Keratinocyte (primary cell): Measurements from ENCODE around the gene SPINT1. TPM values are rescaled to one million over a fixed set of nuclear protein-coding genes. Genes with fewer than 3 reads are reported as not detected.

ENCODE experiments used
- DNase-seq: peaks from one replicate; pipeline ENCODE4 v3.0.0-alpha.2; 2011; ENCODE audit warnings: low read depth, missing footprints, low spot score
- FAIRE-seq: peaks from 2 replicates; lab custom pipeline; 2011; peaks lifted over from hg19 to GRCh38; lab: Jason Lieb, UNC
- H2AFZ ChIP-seq: 2 replicates; pipeline ENCODE4 v1.6.0; 2012; ENCODE audit warnings: low read length, control low read depth, inconsistent platforms; ENCODE audit not compliant: control insufficient read depth
- H3K27ac ChIP-seq: 2 replicates; pipeline ENCODE4 v1.5.1; 2011; ENCODE audit warnings: low read length; ENCODE audit not compliant: control insufficient read depth, insufficient read depth
- H3K27me3 ChIP-seq: 3 replicates; pipeline ENCODE4 v1.6.0; 2011; ENCODE audit warnings: low read length; ENCODE audit not compliant: control insufficient read depth, insufficient read depth; ENCODE audit errors: extremely low read depth
- H3K36me3 ChIP-seq, 2 experiments: 2 replicates in 1 of 2; 3 replicates in 1 of 2; pipeline ENCODE4 v1.5.1; 2011; ENCODE audit warnings: low read length in 2 of 2, mild to moderate bottlenecking in 1 of 2; ENCODE audit not compliant: control insufficient read depth in 2 of 2, insufficient read depth in 2 of 2; ENCODE audit errors: extremely low read depth in 1 of 2
- H3K4me1 ChIP-seq: 3 replicates; pipeline ENCODE4 v1.5.1; 2011; ENCODE audit warnings: low read length; ENCODE audit not compliant: control insufficient read depth, insufficient read depth; ENCODE audit errors: extremely low read depth
- H3K4me2 ChIP-seq: 3 replicates; pipeline ENCODE4 v1.6.0; 2011; ENCODE audit warnings: low read depth, low read length; ENCODE audit not compliant: control insufficient read depth, insufficient read depth; ENCODE audit errors: extremely low read depth
- H3K4me3 ChIP-seq, 3 experiments: fragments of 200-600 bp in 1 of 3; sonication (generic) in 1 of 3; 2 replicates in 2 of 3; 3 replicates in 1 of 3; pipeline ENCODE4 v1.5.1; 2011 to 2016; ENCODE audit warnings: low read length in 3 of 3, mild to moderate bottlenecking in 3 of 3, control low read depth in 2 of 3, inconsistent platforms in 1 of 3, low read depth in 1 of 3, mixed read lengths in 1 of 3, mixed run types in 1 of 3, moderate library complexity in 1 of 3; ENCODE audit not compliant: control insufficient read depth in 2 of 3, insufficient read depth in 2 of 3; ENCODE audit errors: extremely low read depth in 1 of 3
- H3K79me2 ChIP-seq: 2 replicates; pipeline ENCODE4 v1.6.0; 2012; ENCODE audit warnings: low read length; ENCODE audit not compliant: control insufficient read depth, insufficient read depth
- H3K9ac ChIP-seq: 3 replicates; pipeline ENCODE4 v1.6.0; 2011; ENCODE audit warnings: low read length; ENCODE audit not compliant: control insufficient read depth, insufficient read depth; ENCODE audit errors: extremely low read depth
- H3K9me1 ChIP-seq: 3 replicates; pipeline ENCODE4 v1.6.0; 2011; ENCODE audit warnings: low read length; ENCODE audit not compliant: control insufficient read depth, insufficient read depth; ENCODE audit errors: extremely low read depth
- H3K9me3 ChIP-seq: 2 replicates; pipeline ENCODE4 v1.5.1; 2012; ENCODE audit warnings: low read depth, low read length; ENCODE audit not compliant: control insufficient read depth
- H4K20me1 ChIP-seq: 3 replicates; pipeline ENCODE4 v1.6.0; 2011; ENCODE audit warnings: low read length; ENCODE audit not compliant: control insufficient read depth, insufficient read depth; ENCODE audit errors: extremely low read depth
- CTCF ChIP-seq, 3 experiments: IDR thresholded peaks in 1 of 3; conservative IDR thresholded peaks in 1 of 3; optimal IDR thresholded peaks in 1 of 3; 2 replicates in 2 of 3; 3 replicates in 1 of 3; pipeline versions ENCODE3 to v1.5.1; 2011; ENCODE audit warnings: low read length in 3 of 3, mild to moderate bottlenecking in 3 of 3, moderate library complexity in 2 of 3, control low read depth in 1 of 3, inconsistent platforms in 1 of 3; ENCODE audit not compliant: insufficient read depth in 2 of 3; ENCODE audit errors: extremely low read depth in 1 of 3
- EZH2 ChIP-seq: IDR thresholded peaks from one replicate; pipeline ENCODE4 v1.6.1; 2012; ENCODE audit warnings: inconsistent platforms, mild to moderate bottlenecking, low read length, moderate library complexity
- dilution Hi-C: fragments of 300-500 bp; cut with MboI; formaldehyde crosslinking; loops from one replicate; pipeline ENCODE4 v1.7.0; 2020; ENCODE audit warnings: low sequenced_read_pairs; ENCODE audit not compliant: extremely low pct_ligation_motif_present
- polyA plus RNA-seq, 5 experiments: library from polyadenylated mRNA; depleted of rRNA in 3 of 5; stranded (reverse) in 3 of 5; stranded (forward) in 1 of 5; unstranded in 1 of 5; fragments of >200 nt; gene quantifications; 1 replicate in 1 of 5; 2 replicates in 3 of 5; 3 replicates in 1 of 5; pipeline versions ENCODE4 v1.2.1 to v1.2.3, GENCODE V29; 2011 to 2012; ENCODE audit warnings: missing spikeins in 2 of 5, low read depth in 1 of 5, low replicate concordance in 1 of 5

The SPINT1 gene
- polyA plus RNA-seq, 1 donor (not counting 4 experiments of a cell fraction or from before 2014, with no cell fraction given) = 40.9 TPM

DNA sequence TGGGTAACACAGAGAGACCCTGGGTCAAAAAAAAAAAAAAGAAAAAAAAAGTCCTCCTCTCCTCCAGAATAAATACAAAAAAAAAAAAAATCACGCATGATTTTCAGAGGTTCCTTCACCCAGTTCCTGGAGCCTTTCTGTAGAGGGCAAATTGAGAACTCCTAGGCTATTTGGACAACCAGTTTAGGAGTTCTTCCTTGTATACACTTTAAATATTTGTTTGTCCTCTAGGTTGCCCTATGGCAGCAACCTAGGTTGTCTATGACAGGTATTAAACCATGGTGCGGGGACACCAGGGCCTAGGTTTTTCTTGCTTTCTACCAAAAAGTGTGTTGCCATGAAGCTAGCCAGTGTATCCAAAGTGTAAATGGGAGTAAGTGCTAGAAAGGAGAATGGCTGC lies 40.8 kb upstream of the SPINT1 start:
- TF ChIP-seq EZH2 = no peak
- TF ChIP-seq CTCF (optimal IDR thresholded peaks at IDR 0.05 in 1 of 3, IDR thresholded peaks at IDR 0.05 in 1 of 3, conservative IDR thresholded peaks at IDR 0.05 in 1 of 3; ENCODE audit: extremely low read depth in 1 of 3, insufficient read depth in 2 of 3, low read length in 3 of 3) = no peak
- Histone ChIP-seq H3K27me3 (no peaks in the 10 kb centered on the region), H3K4me1 (peaks cover 15% of the 10 kb centered on the region), H3K9me3 (no peaks in the 10 kb centered on the region), H3K4me2 (no peak overlapping the region), H3K79me2 (peaks cover 49% of the 10 kb centered on the region), H4K20me1 (no peaks in the 10 kb centered on the region), H3K4me3 (no peak overlapping the region), H3K9ac (no peak overlapping the region), H3K9me1 (no peaks in the 10 kb centered on the region), H3K27ac (no peak overlapping the region), H2AFZ (no peak overlapping the region), H3K36me3 (peaks cover 3 to 4% of the 10 kb centered on the region in 2 experiments)
- FAIRE-seq (no peak), DNase-seq (no peak)
- dilution Hi-C loops = no loop called here

GRCh38 chr15:40803688-40804087 lies 40.2 kb upstream of the SPINT1 start:
- no peaks in the 10 kb centered on the region for H3K9me3 ChIP-seq
- no peak overlapping the region for H3K4me3 ChIP-seq
- H4K20me1 ChIP-seq = no peaks in the 10 kb centered on the region
- no peak for TF ChIP-seq CTCF (optimal IDR thresholded peaks at IDR 0.05 in 1 of 3, IDR thresholded peaks at IDR 0.05 in 1 of 3, conservative IDR thresholded peaks at IDR 0.05 in 1 of 3; ENCODE audit: extremely low read depth in 1 of 3, insufficient read depth in 2 of 3, low read length in 3 of 3)
- TF ChIP-seq EZH2 = no peak
- no peak overlapping the region for H3K4me2 ChIP-seq
- H3K27me3 ChIP-seq = no peaks in the 10 kb centered on the region
- peaks cover 3 to 4% of the 10 kb centered on the region in 2 experiments for H3K36me3 ChIP-seq
- dilution Hi-C loops = no loop called here
- no peak overlapping the region for H3K9ac ChIP-seq
- H3K27ac ChIP-seq = no peak overlapping the region
- FAIRE-seq (no peak), DNase-seq (no peak)
- peaks cover 51% of the 10 kb centered on the region for H3K79me2 ChIP-seq
- H2AFZ ChIP-seq = no peak overlapping the region
- peaks cover 16% of the 10 kb centered on the region for H3K4me1 ChIP-seq
- peaks cover 1% of the 10 kb centered on the region for H3K9me1 ChIP-seq
